Stimulated activated CD4-positive, alpha-beta T cell treated with anti-CD3 and anti-CD28 coated beads, Interleukin-2, amount 100 ng/mL, for 48 hours (primary cell): ENCODE data around the gene NXNL2.
A peak's percentile ranks its signal among the peaks of the same experiment; 100 is the strongest.

Experiments
- DNase-seq, 2 donors: peaks; one replicate each; pipeline ENCODE4 v3.0.0-alpha.2; 2020

NXNL2 gene

DNA sequence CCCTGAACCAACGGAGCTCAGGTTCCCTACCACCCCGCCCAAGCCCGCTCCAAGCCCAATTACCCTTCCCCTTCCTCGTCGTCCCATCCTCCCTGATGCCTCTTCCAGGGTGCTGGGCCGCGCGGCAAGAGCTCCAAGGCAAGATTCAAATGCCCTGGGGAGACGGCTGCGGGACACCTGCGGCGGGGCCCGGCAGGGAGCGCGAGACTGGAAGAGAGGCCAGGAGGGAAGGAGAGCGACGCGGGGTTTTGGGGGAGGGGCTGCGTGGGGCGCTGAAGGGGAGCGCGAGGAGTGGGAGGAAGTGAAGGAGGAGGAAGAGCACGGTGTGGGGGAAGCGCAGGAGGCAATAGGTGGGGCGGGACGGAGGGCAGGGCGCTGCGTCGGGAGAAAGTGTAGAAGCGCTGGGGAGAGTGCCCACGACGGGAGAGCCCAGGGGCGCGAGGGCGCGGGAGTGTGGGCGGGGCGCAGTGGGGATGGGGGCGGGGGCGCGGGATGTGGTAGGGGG lies 975 bp upstream of the NXNL2 start:
- no peak for DNase-seq

DNA sequence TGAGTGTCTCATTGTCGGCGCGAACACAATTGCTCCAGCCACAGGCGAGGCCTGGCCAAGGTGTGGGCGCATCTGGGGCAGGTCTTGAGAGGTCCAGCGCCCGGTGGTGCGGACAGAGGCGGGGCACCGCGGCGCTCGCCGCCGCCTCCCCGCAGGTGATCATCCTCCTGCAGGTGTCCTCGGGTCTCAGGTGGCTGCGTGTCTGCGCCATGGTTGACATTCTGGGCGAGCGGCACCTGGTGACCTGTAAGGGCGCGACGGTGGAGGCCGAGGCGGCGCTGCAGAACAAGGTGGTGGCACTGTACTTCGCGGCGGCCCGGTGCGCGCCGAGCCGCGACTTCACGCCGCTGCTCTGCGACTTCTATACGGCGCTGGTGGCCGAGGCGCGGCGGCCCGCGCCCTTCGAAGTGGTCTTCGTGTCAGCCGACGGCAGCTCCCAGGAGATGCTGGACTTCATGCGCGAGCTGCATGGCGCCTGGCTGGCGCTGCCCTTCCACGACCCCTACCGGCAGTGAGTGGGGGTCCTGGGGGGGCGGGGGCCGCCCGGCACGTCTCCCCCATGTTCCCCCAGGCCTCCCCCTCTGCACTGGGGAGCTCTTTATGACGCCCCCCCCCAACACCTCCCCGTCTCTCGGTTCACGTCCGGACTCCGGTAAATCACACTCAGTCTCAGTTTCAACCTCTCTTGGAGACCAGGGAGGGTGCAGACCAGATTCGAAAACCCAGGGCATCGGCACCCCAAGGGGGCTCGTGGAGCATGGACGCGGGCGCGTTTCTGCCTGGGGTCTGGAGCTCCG lies 446 bp downstream of the NXNL2 start:
- no peak for DNase-seq

DNA sequence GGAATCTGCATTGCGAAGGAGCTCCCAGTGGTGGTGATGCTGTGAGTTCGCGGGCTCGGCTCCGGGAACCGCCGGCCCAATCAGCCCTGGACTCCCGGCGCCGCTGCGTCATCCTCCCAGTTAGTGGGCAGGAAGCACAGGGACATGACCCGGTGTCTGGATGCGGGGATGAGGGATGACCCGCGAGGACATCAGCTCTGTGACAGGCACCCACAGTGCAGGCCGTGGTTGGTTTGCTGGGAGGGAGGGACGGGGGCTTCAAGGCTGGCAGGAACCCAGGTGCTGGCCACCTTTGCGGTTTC lies 996 bp downstream of the NXNL2 start:
- DNase-seq: no peak

DNA sequence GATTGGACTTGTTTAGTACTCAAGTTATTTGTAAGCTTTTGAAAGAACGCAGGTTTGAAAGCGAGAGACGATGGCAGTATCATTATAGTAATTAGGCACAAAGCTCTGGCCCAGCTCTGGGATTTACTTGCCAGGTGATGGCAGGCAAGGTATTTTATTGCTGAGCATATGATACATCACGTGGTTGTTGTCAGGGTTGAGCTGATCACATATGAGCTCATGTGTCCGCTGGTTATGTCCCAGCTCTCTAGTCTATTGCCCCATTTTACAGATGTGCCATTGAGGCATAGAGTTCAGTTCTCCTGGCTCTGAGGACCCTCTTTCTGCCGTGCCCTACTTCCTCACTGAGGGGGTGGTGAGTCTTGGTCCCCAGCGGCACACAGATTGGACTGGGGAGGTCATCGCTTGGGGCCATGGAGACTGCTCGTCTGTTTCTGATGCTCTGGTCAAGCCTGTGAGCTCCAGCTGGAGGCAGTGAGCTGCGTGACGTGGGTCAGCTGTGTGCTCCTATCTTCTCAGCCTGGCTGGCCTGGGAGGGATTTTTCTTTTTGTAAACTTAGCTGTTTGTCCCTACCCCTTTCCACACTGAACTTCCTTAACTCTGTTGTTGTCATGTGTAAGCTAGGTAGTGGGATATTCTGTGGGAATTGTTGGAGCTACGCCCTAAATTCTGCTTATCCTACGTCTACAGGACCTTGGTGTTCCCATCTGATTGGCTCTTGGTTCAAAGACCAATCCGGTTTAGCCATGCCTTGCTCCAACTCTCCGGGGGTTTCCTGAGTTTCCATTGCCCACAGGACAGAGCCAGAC lies 2.2 kb downstream of the NXNL2 start:
- DNase-seq: no peak

DNA sequence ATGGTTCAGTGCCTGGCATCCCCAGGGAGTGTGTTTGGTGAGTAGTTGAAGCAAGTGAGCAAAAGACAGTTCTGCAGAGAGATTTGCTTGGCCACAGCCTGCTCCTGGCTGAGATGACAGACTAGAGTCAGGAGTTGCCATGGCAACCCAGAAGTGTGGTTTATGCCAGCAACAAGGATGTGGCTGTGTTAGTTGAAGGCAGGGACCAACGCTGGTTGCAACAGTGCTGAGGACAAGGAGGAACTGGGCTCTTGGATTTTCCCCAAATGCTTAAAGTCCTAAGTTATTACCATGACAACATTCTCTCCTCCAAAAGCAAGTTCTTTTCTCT lies 2.7 kb downstream of the NXNL2 start:
- no peak for DNase-seq

DNA sequence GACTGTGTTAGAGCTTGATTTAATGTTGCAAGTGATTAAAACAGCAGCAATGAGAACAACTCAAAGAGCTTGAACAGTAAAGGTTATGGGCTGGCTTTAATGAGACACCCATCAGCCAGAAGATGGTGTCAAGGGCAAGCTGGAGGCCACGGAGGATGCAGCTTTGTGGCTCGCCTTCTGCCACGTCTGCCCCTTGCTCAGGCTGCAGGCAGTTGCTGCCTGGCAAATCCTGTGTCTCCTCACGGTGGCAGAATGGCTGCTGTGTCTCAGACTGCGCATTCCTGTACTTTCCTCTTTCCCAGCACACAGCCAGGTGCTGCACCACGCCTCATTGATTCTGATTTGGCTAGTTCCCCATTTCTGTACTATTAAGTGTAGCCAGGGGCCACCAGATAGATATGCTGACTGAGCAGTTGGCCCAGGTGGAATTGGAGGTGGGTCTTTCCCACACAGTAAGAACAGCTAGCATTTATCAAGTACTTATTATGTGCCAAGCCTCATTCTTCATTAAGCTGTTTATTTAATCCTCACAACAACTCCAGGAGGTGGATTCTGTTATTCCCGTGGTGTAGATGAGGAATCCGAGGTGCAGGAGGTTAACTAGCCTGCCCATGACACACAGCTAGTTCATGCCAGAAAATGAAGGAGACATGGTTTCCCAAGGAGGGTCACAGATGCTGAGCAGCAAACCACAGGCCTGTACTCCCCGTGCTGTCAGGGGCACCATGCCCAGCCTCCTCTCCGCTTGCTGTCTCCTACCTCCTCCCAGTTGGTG lies 3.5 kb downstream of the NXNL2 start:
- no peak for DNase-seq

DNA sequence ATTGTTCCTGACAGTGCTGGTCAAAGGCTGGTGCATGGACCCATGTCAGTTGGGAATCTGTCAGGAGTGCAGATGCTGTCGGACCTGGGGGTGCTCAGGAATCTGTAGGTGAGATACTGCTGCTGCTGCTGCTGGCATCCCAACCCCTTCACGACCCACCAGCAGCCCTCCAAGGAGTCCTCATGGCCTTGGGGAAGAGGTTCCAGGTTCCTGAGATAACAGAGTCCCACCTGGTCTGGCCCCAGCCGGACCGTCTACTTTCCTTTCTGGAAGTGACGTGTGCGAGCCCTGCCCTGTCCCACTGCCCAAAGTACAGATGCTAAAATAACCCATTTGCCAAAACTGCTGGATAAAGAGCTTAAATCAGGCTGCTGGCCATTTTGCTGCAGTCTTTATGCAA lies 4.3 kb downstream of the NXNL2 start:
- DNase-seq: no peak

DNA sequence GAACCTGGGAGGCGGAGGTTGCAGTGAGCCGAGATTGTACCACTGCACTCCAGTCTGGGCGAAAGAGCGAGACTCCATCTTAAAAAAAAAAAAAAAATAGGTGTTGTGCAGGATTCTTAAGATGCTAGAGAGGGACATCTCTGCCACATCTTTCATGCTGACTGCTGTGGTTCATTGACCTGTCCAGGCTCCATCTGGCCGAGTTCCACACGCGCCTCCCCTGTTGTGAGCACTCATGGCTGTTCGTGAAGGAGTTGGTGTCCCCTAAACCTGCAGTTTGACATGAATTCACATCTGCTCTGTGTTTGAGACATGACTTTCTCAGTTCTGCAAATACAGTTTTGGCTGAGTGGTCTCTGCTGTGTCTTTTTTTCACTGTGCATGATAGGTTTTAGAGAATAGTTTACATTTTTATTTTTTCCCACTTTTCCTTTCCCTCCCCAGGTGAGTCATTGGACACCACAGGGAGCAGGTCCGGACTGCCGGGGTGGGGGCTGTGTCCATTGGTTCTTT lies 5.3 kb downstream of the NXNL2 start:
- no peak for DNase-seq

DNA sequence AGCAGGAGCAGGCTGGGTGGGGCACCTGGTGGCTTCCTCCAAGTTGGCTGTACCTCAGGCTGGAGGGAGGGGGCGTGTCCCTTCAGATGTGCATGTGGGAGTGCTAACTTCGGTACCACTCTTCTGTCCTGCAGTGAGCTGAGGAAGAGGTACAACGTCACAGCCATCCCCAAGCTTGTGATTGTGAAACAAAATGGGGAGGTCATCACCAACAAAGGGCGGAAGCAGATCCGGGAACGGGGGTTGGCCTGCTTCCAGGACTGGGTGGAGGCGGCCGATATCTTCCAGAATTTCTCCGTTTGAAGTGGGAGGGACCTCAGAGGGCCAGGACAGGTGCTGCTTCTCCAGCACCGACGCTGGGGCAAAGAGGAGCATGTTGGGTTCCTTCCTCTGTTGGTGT lies 9.3 kb downstream of the NXNL2 start:
- no peak for DNase-seq

DNA sequence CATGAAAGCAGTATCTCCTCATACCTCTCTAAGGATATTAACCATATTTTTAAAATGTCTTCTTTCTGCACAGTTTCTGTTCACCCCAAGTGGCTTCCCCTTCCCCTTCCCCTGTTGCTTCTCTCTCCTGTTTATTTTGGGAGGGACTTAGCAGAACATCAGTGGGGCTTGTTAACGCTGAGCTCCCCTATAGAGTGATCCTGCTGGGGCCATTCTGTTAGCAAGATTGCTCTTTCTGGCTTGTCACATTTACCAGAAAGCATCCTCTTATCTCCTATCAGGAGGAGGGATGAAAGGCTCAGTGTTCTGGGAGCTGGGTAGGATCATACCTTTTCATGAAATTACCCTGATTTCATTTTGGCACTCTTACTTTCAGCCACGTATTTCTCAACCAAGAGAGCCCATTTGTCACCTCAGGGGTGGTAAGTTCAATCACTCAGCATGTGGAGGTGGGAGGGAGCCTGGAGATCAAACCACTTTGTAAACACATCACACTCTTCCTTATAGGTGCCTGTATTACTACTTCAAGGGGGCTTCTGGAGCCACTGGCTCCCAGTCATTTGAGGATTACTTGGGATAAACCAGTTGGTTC lies 16.7 kb downstream of the NXNL2 start:
- DNase-seq: no peak

DNA sequence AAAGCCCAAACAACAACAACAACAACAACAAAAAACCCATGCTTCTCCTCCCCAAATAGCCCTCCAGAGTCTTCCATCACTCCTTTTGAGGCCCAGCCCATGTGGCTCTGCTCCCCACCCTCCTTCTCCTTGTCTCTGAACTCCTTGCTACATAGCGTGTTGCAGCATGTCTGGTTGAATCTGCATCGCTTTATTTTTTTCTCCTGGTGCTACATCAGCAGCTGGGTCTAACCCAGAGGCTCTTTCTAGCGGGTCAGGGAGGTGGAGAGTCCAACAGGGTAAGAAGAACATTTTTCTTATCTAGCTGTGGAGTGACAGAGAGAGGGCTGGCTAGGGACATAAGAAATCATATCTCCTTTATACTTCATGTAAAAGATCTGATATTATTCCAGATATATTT lies 18.4 kb downstream of the NXNL2 start:
- no peak for DNase-seq

DNA sequence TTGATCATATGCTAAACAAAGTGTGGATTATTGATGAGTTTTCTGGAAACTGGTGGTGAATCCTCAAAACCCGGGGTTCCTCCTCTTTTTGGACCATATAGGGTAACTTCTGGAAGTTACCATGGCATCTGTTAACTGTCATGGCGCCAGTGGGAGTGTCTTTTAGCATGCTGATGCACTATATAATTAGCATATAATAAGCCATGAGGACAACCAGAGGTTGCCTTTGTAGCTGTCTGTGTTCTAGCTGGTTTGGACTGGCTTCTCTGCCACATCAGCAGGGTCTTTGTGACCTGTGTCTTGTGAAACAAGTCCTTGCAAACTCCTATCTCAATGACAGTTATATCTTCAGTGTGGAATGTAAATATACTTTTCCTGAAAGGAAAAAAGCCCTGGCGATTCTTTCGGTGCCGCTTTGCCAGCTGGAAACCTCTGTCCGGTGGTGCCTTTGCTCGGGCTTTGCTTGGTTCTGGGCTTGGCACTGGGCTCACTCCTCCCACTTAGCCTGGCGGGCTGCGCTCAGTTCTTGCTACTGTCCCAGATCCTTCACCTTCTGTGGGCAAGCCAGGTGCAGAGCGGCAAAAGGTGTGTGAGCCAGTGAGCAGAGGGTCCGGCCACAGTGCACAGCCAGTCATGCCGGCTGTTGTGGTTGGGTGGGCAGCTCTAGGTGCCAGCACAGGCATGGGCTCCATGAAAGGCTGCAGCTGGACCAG lies 20.4 kb downstream of the NXNL2 start:
- DNase-seq: no peak

DNA sequence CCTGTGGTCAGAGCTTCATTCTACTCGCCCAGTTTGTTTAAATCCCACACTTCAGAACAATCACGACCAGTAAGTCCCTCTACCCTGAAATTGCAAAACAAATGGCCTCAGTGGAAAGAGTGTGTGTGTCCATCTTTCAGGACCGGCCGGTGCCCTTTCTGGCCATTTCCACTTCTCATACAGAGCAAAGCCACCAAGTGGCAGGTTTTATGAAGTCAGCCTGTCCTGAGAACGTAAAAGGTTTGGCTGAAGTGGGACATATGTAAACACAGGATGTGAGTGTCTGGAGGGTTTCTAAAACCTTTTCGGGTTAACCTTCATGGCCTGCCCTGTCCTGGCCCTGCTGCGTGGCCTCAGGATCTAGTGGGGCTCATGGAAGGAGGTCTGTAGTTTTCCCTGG lies 24.7 kb downstream of the NXNL2 start:
- no peak for DNase-seq

DNA sequence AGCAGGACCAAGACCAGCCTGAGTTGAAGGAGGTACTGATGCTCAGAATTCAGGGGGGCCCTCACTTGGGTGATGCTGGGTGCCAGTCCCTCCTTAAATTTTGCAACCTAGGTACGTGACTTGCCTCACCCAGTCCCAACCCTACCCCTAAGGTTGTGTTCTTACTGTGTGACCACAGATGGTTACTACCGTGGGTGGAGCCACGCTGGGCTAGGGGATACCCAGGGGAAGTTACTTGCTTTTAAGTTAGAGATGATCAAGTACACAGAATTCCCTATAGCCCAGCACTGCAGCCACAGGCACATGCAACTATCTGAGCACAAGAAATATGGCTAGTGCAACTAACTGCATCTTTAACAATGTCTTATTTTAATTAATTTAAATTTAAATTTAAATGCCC lies 32.9 kb downstream of the NXNL2 start:
- DNase-seq: no peak

DNA sequence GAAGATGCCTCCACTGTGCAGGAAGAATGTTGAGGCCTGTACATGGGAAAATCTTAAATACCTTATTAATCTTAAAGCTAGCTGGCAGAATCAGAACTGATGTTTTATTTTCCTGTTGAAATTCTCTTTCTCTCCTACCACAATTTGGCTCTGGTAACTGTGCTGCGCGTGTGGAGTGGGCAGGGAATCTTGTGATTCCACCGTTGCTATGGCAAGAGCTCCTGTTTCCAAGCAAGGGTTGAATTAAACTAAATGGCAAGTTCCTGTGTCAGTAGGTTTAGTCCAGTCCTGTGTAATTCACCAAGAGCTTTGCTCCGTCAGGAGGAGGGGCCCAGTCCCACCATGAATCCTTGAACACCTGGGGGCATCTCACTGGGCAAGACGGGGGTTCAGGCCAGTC lies 36.4 kb downstream of the NXNL2 start:
- no peak for DNase-seq

DNA sequence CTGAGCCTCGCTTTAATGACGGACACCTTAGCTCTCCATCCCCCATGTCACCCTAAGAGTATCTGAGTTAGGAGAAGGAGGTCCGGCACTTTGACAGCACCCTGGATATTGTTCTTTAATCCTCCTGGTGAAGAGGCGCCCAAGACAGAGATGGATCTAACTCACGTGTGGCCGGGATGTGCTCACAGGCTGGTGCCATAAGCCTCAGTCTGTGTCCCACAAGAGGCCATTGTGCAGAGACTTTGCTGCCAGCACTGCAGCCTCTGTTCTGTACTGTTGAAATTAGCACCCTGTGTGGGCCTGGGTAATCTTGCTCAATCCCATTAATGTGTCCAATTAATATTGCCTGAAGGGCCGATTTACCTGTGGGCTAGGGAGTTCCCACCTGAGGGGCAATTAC lies 37.7 kb downstream of the NXNL2 start:
- no peak for DNase-seq

DNA sequence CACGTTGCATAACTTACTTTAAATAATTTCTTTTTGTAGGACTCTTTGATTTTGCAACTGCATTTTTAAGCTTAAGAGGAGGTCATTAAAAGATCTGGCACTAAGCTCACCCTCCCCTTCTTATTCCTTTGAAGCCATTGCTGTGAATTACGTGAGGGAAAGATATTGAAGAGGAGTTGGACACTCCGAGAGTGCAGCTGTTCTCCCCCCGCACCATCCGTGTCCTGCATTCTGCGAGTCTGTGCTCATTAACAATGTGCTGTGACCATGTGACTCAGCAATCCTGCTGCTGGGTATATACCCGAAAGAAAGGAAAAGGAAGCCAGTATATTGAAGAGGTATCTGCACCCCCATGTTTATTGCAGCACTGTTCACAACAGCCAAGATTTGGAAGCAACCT lies 40.0 kb downstream of the NXNL2 start:
- no peak for DNase-seq

DNA sequence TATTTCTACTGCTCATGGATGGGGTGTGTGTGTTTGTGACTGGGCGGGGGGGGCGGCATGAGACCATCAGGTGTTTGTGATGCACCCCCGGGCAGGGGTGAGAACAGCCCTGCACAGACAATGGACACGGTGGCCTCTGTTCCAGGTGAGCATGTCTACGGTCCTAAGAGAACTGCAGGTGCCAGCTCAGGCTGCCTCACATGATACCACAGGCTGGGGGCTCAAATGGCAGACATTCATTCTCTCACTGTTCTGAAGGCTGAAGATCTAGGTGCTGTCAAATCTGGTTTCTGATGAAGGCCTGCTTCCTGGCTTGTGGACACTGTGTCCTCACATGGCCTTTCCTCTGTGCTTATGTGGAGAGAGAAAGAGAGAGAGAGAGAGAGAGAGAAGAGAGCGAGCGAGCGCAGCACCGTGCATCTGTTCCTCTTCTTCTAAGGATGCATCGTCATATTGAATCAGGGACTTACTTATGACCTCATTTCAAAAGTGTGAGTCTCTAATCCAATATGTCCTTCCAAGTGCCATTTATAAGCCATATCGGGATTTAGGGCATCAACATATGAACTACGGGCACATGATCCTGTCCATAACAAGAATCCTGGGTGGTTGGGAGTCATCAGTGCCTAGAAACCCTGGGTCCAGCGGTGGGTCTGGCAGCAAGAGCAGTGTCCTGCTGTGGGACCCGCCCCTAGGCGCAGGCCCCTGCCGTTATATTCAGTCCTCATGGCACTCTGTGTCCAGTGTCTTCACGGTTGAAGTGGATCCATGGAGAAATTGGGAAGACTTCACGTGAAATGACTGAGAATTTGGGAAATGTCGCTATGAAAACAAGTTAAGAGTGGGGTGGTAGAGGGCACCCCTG lies 42.5 kb downstream of the NXNL2 start:
- no peak for DNase-seq

DNA sequence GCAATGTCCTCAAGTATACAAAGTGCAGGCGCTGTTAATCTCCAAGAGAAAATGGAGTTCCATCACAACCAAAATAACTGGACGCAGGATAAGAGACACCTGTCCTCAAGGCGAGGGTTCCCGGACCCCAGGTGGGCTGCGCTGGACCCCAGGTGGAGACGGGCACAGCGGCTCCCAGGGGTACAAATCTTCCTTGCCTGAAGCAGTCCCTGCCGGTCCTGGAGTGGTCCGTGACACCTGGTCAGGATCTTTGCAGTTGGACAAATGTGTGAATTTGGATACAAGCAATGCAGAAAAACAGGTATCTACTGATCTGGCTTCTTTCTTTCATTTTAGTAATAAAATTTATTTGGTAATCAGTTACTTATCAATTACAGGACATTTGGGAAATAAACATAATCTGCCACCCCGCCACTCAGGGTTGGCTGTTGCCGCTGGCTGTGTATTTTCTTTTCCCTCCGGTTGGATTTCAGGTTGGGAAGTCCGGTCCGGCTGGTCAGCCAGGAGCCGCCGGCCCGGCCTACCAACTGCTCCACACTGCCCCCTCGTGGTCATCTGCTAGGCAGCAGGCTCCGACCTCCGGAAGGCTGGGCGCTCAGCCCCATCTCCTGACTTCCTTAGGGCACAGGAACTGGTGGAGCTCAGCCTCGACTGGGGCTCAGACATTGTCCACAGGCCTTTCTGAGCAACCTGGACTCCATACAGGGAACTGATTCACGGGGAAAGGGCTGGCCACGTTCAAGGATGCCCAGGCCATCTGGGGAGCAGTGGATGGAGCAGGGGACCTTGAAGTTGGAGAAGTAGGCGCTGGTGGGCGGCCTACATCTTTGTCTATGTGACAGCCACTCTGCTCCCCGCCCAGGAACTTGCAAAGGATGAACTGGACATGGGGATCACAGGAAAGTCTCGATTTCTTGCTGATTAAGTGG lies 43.4 kb downstream of the NXNL2 start:
- peak; percentile 72 to 77 for DNase-seq

DNA sequence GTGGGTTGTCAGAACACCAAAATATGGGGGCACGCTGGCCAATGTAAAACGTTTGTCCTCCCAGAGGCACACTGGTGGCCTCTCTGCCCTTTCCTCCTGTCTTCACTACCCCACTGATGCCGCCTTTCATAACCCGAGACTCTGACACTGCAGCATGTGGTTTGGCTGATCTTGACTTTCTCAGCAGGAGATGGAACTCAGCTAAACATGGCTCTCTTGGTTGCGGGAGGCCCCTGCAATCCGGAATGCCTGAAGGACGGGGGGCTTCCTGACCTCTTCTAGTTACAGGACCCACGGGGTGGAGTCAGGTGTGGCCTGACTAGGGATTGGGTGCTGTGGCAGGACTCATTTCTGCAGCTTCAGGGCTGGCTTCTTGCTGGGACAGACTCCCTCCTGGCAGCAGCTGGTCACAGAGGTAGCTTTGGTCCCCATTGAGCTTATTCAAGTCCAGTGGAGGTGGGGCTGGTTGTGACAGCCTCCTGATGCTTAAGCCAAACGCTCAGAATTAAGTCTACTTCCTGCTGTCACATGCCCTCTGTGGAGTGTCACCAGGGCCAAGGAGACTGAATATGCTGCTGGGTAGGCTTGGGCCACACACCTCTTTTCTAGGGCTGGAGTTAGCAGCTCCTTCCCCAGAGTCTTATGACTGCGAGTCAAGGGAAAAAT lies 44.2 kb downstream of the NXNL2 start:
- no peak for DNase-seq
